Tibial artery (tissue), 4 donors: ENCODE results near the gene NOL9.

Experiments
- DNase-seq, 2 donors: peaks; one replicate each; pipeline ENCODE4 v3.0.0-alpha.2; 2019
- H3K27ac ChIP-seq, 2 donors: fragments of 200-600 bp; sonication (generic) in 1 of 2; 1 replicate in 1 of 2; 2 replicates in 1 of 2; pipeline ENCODE4 v1.5.1; 2018 to 2019; ENCODE audit warnings: mild to moderate bottlenecking in 1 of 2
- H3K27me3 ChIP-seq, 2 donors: fragments of 200-600 bp; sonication (generic) in 1 of 2; one replicate each; pipeline versions ENCODE4 v1.5.1 to v1.6.0; 2016 to 2019
- H3K36me3 ChIP-seq, 3 donors: fragments of 200-600 bp; sonication (generic) in 2 of 3; one replicate each; pipeline ENCODE4 v1.5.1; 2016 to 2019; ENCODE audit warnings: mild to moderate bottlenecking in 2 of 3
- H3K4me1 ChIP-seq, 4 donors: fragments of 200-600 bp; sonication (generic) in 2 of 4; 1 replicate in 3 of 4; 2 replicates in 1 of 4; pipeline ENCODE4 v1.5.1; 2016 to 2019
- H3K4me3 ChIP-seq, 2 donors: fragments of 200-600 bp; sonication (generic) in 1 of 2; 1 replicate in 1 of 2; 2 replicates in 1 of 2; pipeline ENCODE4 v1.5.1; 2018 to 2019; ENCODE audit warnings: mild to moderate bottlenecking in 2 of 2
- H3K9me3 ChIP-seq, 3 donors: fragments of 200-600 bp; sonication (generic) in 1 of 3; one replicate each; pipeline ENCODE4 v1.5.1; 2016 to 2019
- intact Hi-C: fragments of 100-400 bp; cut with DNase I; formaldehyde crosslinking; loops from one replicate; pipeline ENCODE4 v1.15.0; 2023; ENCODE audit warnings: low total_unique reads
- TF ChIP-seq, protein P1 (sequence below), 2 experiments: fragments of 200-600 bp in 1 of 2; fragments of 450-650 bp in 1 of 2; IDR thresholded peaks; one replicate each; pipeline ENCODE4 v1.5.1; 2017 to 2019; ENCODE audit warnings: antibody characterized with exemption in 2 of 2, mild to moderate bottlenecking in 1 of 2, moderate library complexity in 1 of 2

The NOL9 gene

DNA sequence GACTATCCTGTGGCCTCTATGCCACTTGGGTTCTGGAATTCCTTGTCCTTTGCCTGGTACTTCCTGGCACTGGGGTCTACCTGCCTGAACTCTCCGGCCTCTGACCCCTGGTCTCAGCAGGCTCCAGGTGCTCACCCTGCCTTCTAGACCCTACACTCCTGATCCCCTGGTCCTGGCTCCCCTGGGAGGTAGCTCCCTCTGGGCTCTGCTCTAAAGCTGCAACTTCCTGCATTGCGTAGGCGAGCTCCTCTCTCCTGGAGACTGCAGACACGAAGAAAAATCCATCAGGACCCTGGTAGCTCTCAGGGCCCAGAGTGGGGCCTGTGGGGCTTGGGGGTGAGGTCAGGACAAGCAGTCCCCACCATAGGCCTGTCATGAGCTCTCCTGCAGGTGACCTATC, 55.0 kb downstream of the NOL9 start:
- TF ChIP-seq, protein P1, sequence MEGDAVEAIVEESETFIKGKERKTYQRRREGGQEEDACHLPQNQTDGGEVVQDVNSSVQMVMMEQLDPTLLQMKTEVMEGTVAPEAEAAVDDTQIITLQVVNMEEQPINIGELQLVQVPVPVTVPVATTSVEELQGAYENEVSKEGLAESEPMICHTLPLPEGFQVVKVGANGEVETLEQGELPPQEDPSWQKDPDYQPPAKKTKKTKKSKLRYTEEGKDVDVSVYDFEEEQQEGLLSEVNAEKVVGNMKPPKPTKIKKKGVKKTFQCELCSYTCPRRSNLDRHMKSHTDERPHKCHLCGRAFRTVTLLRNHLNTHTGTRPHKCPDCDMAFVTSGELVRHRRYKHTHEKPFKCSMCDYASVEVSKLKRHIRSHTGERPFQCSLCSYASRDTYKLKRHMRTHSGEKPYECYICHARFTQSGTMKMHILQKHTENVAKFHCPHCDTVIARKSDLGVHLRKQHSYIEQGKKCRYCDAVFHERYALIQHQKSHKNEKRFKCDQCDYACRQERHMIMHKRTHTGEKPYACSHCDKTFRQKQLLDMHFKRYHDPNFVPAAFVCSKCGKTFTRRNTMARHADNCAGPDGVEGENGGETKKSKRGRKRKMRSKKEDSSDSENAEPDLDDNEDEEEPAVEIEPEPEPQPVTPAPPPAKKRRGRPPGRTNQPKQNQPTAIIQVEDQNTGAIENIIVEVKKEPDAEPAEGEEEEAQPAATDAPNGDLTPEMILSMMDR (IDR thresholded peaks at IDR 0.05), result no peak
- Histone ChIP-seq H3K4me1 (peaks cover 5 to 71% (median 53%) of the 10 kb centered on the region in 4 donors), H3K36me3 (no peaks in the 10 kb centered on the region), H3K27me3 (no peaks in the 10 kb centered on the region), H3K9me3 (no peaks in the 10 kb centered on the region), H3K27ac (peak overlapping the region in 1 of 2 donors; percentile 40), H3K4me3 (no peak overlapping the region)
- intact Hi-C loops, result no loop called here
- DNase-seq, result no peak

DNA sequence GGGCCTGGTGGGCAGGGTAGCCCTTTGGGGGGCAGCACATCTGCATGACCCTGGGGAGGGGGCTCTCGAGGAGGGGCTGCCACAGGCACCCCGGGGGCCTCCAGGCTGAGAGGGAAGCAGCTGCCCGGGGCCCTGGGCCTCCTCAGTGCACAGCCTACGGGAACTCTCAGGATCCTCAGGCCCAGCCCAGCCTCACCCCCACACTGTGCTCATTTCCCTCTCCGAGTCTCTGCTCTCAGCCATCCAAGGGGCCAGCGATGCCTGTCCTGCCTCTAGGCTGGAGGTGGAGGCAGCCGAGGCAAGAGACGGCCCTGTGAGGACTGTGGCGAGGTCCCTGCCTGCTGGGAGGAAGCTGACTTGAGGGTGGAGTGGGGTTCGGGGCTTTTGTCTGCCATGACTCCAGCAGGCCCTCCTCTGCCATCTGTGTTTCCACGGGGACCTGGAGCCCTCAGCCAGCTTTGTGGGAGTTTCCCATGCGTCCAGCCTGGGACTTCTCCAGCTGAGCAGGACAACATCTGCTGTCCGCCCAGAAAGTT, 55.7 kb downstream of the NOL9 start:
- Histone ChIP-seq H3K27ac (peak overlapping the region in 1 of 2 donors; percentile 40), H3K36me3 (no peaks in the 10 kb centered on the region), H3K4me3 (no peak overlapping the region), H3K9me3 (no peaks in the 10 kb centered on the region), H3K4me1 (peaks cover 5 to 71% (median 53%) of the 10 kb centered on the region in 4 donors), H3K27me3 (no peaks in the 10 kb centered on the region)
- TF ChIP-seq, protein P1 (IDR thresholded peaks at IDR 0.05), result no peak
- intact Hi-C loops, result no loop called here
- no peak for DNase-seq

DNA sequence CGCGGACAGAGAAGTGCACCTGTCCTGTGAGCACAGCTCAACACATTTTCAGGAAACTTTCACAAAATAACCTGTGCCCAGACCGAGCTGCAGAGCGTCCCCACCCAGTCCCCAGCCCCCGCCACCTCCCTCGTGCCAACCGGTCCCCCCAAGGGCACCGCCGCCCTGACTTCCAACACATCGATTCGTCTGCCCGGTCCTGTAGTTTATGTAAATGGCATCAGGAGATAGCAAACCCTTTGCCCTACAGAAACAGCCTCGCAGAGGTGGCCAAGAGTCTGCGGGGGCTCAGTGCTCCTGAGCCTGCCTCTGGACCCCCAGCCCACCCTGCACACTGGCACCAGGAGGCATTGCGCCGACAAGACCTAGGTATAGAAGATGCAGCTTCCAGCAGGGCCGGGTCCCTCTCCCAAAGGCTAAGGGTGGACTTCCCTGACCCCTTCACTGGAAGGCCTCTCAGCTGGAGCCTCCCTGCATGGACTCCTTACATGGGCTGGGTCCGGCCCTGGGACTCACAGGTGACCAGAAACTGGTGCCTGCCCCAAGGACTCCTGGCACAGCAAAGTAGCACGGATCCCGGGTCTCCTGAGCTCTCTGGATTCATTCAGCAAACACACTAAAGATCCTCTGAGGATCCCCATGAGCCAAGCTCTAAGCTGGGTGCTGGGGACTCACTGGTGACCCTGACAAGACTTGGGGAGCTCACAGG, 56.3 kb downstream of the NOL9 start:
- intact Hi-C loops, result no loop called here
- peak overlapping the region in 1 of 2 donors; percentile 54 for H3K27ac ChIP-seq
- DNase-seq, result no peak
- H3K27me3 ChIP-seq, result no peaks in the 10 kb centered on the region
- no peaks in the 10 kb centered on the region for H3K9me3 ChIP-seq
- no peaks in the 10 kb centered on the region for H3K36me3 ChIP-seq
- peak overlapping the region; percentile 55 to 65 for H3K4me3 ChIP-seq
- TF ChIP-seq, protein P1 (IDR thresholded peaks at IDR 0.05), result no peak
- H3K4me1 ChIP-seq, result peaks cover 5 to 68% (median 53%) of the 10 kb centered on the region in 4 donors

DNA sequence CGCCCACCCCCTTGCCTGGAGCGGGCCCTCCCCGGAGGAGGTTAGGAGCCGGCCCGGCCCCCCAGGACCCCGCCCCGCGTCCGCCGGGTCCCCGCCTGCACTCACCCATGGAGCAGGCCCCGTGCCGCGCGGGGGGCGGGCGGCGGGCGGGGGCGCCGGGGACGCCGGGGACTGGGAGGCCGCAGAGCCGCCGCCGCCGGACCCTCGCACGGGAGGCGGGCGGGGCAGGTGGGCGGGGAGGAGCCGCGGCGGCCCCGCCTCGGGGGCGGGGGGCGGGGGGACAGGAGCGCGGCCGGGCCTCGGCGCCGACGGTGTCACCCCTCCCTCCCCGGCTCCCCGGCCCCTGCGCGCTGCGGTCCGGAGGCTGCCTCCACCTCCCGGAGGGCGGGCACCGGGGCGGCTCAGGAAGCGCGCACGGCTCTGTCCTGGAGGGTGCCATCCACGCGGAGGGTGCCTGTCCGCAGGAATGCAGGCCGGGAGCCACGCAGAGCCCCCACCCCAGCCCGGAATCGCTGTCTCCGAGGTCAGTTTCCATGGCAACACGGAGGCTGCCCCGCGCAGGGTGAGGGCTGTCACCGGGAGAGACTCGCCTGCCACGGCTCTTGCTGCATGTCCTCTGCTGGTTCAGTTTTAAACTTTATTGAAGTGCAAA, 57.0 kb downstream of the NOL9 start:
- no peaks in the 10 kb centered on the region for H3K9me3 ChIP-seq
- intact Hi-C loops, result no loop called here
- TF ChIP-seq, protein P1 (IDR thresholded peaks at IDR 0.05), result no peak
- peak overlapping the region in 1 of 2 donors; percentile 59 for H3K27ac ChIP-seq
- DNase-seq, result no peak
- no peaks in the 10 kb centered on the region for H3K36me3 ChIP-seq
- H3K27me3 ChIP-seq, result no peaks in the 10 kb centered on the region
- H3K4me3 ChIP-seq, result peak overlapping the region; percentile 55 to 65
- peaks cover under 1 to 61% (median 46%) of the 10 kb centered on the region in 4 donors for H3K4me1 ChIP-seq

DNA sequence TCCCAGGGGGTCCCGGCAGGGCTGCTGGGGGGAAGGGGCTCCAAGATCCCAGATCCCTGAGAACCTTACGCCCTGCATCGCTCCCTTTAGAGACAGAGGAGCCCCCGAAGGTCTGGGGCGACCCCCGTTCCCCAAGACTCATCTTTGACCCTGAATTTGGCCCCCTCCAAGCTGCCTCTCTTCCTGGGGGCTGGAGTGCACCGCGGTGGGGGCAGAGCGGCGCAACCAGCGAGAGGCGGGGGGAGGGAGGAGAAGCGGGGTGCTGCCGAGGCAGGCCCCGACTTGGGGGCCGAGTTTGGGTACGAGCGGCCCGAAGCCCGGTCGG, 57.5 kb downstream of the NOL9 start:
- Histone ChIP-seq H3K4me3 (peak overlapping the region; percentile 55 to 65), H3K36me3 (no peaks in the 10 kb centered on the region), H3K9me3 (no peaks in the 10 kb centered on the region), H3K4me1 (peaks cover 0 to 56% (median 43%) of the 10 kb centered on the region in 4 donors), H3K27ac (peak overlapping the region in 1 of 2 donors; percentile 59), H3K27me3 (no peaks in the 10 kb centered on the region)
- TF ChIP-seq, protein P1 (IDR thresholded peaks at IDR 0.05), result no peak
- DNase-seq, result no peak
- intact Hi-C loops, result no loop called here
